Stimulated activated CD4-positive, alpha-beta T cell treated with anti-CD3 and anti-CD28 coated beads, TNF-alpha, amount 100 ng/mL, for 4 hours (primary cell): ENCODE data around the gene MFAP2.
A peak's percentile ranks its signal among the peaks of the same experiment; 100 is the strongest.
"Not testable (repeated sequence)": the region's sequence is repeated elsewhere in the genome, so short reads cannot be mapped to it uniquely, and the experiment has no call there.

Source experiments
- DNase-seq, 3 experiments: peaks; one replicate each; pipeline ENCODE4 v3.0.0-alpha.2; 2020; ENCODE audit warnings: low read depth in 3 of 3

MFAP2 gene

DNA sequence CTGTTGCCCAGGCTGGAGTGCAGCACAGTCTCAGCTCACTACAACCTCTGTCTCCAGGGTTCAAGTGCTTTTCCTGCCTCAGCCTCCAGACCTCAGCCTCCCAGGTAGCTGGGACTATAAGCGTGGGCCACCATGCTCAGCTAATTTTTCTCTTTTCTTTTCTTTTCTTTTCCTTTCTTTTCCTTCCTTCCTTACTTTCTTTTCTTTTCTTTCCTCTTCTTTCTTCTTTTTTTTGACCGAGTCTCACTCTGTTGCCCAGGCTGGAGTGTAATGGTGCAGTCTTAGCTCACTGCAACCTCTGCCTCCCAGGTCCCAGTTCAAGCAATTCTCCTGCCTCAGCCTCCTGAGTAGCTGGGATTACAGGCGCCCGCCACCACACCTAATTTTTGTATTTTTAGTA is 16.3 kb downstream of the MFAP2 start:
- DNase-seq: not testable (repeated sequence)

DNA sequence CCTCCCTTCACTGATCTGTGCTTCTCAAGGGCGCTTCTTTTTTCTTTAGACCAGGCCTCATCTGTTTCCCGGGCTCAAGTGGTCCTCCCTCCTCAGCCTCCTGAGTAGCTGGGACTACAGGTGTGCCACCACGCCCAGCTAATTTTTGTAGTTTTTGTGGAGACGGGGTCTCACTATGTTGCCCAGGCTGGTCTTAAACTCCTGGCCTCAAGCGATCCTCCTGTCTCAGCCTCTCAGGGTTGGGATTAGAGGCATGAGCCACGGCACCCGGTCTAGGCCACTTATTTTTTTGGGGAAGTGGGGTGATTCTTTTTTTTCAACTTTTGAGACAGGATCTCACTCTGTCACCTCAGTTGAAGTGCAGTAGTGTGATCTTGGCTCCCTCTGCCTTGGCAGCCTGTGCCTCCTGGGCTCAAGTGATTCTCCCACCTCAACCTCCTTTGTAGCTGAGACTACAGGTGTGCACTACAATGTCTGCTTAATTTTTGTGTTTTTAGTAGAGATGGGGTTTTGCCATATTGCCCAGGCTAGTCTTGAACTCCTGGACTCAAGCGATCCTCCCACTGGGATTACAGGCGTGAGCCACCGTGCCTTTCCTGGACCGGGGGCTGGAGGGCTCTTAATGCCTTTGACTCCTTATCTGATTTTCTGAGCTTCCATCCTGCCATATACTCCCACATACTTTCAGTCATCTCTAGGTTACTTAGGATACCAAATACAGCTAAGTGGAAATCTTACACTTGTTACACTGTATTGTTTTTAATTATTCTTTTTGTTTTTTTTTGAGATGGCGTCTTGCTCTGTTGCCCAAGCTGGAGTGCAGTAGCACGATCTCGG is 18.9 kb downstream of the MFAP2 start:
- no peak for DNase-seq

DNA sequence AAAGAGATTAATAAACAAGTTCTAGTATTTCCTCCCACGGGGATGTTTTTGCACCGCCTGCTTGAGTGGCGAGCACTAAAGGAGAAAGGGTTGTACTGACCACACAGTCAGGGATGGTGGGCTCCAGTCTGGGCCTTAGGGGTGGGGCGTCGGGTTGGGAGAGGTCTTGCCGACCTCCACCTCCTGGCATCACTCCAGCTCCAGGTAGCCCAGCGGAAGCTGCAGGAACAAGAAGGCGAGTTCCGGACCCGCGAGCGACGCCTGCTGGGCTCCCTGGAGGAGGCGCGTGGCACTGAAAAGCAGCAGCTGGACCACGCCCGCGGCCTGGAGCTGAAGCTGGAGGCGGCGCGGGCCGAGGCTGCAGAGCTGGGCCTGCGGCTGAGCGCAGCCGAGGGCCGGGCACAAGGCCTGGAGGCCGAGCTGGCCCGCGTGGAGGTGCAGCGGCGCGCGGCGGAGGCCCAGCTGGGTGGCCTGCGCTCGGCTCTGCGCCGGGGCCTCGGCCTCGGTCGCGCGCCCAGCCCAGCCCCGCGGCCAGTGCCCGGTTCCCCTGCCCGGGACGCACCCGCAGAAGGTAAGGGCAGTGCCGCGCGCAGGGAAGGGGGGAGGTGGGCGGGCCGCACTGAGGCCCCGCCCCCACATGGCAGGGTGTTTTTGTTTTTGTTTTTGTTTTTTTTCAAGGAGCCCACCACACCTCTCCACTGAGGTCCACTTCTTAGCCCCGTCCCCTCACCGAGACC is 19.7 kb downstream of the MFAP2 start:
- peak; percentile 57 to 64 (median 58) for DNase-seq

DNA sequence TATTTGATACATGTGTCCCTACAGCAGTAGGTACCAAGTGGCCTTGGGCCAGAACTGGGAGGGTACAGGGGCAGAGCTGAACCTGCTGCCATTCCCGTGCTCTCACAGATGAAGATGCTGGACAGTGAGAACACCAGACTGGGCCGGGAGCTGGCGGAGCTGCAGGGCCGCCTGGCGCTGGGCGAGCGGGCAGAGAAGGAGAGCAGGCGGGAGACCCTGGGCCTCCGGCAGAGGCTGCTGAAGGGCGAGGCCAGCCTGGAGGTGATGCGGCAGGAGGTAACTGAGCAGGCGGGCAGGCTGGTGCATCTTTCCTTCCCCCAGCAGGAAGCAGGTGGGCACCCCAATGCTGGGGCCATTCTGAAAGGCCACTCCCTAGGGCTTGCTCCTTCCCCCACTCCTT is 21.9 kb downstream of the MFAP2 start:
- DNase-seq: no peak

DNA sequence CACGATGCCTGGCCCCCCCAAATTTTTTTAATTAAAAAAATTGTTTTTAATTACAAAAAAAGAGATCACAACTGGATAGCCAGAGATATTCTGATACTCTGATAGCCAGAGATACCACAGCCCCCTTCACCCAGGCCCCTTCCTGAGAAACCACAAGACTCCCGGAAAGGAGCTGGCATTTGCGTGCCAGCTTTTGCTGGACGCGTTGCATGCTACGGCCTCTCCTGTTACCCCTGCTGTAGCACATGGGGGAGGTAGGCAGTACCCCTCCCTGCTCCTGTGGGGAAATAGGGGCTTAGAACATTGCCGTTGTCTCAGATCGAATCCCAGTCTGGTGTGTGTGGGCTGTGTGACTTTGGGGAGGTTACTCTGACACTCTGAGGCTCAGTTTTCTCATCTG is 22.7 kb downstream of the MFAP2 start:
- no peak for DNase-seq

DNA sequence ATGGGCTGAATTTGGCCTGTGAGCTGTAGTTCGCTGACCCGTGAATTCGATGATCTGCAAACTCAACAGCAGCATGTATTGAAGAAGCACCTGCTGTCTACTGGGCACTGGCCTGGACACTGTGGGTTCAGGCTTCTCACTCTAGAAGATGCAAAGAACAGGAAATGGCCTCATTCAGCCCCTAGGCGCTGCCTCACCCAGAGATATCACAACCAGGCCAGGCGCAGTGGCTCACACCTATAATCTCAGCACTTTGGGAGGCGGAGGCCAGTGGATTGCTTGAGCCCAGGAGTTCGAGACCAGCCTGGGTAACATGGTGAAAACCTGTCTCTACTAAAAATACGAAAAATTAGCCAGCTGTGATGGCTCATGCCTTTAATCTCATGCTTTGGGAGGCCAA is 23.6 kb downstream of the MFAP2 start:
- DNase-seq: no peak

DNA sequence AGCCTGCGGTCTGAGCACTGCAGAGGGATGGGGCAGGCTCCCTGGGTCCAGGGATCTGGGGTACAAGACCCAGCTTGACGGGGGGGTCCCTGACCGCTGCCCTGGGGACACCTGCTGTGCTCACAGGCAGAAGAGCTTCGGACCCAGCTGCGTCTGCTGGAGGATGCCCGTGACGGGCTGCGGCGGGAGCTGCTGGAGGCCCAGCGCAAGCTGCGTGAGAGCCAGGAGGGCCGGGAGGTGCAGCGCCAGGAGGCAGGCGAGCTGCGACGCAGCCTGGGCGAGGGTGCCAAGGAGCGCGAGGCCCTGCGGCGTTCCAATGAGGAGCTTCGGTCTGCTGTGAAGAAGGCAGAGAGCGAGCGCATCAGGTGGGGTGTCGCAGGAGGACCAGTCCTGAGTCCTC is 25.2 kb downstream of the MFAP2 start:
- no peak for DNase-seq

DNA sequence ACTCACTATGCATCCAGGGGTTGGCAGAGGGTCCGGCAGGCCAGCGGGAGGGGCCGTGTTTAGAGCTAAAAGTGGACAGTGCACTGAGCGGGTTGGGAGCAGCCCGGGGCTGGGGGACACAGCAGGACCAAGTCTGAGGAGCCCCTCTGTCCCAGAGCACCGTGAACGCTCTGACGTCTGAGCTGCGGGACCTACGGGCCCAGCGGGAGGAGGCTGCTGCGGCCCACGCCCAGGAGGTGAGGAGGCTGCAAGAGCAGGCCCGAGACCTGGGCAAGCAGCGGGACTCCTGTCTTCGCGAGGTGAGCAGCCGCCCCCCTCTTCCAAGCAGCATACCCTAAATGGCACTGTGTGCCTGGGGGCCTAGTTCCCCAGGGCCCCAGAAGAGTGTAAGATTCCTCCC is 25.8 kb downstream of the MFAP2 start:
- no peak for DNase-seq

DNA sequence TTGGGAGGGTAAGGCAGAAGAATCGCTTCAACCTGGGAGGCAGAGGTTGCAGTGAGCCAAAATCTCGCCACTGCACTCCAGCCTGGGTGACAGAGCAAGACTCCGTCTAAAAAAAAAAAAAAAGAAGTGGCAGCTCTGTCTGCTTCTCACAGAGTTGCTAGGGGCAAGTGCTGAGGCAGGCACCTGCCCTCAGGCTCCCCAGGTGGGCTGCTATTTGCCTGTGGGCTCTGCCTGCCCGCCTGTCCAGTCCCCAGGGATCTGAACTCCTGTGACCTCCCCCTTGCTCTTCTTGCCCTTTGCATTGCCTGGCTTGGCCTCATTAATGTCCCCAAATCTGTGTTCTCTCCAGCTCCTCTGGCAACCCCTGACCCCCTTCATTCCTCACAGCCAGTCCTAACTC is 28.0 kb downstream of the MFAP2 start:
- not testable (repeated sequence) for DNase-seq

DNA sequence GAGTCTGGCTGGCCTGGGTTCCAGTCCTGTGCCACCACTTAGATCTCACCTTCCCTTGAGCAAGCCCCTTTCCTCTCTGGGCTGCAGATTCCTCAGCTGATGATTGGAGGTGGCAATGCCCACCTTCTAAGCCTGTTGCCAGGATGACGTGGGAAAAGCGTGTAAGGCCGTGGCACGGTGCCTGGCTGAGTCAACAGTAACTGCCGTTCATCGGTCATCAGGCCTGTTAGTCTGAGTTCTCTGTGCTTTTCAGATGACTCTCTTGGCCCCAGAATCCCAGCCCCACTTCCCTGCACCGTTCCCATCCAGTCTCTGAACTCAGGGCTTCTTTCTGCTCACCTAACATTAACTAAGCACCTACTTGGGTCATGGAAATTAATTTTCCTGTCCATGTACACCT is 31.4 kb downstream of the MFAP2 start:
- DNase-seq: not testable (repeated sequence)

DNA sequence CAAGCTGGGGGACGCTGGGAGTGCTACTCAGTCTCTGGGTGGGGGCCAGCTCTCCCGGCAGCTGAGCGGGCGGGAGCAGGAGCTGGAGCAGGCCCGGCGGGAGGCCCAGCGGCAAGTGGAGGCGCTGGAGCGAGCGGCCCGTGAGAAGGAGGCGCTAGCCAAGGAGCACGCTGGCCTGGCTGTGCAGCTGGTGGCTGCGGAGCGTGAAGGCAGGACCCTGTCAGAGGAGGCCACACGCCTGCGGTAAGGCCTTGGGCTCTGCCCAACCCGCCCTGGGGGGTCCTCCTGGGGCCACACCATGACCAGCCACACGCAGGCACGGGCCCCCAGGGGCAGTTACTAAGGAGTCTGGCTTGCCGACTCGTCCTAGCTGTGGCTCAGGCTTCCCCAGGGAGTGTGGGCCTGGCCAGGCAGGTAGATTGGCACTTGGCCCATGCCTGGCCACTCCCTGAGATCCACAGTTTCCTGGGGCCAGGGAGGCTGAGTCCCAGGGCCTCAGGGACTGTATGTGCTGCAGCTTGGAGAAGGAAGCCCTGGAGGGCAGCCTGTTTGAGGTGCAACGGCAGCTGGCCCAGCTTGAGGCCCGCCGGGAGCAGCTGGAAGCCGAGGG is 32.0 kb downstream of the MFAP2 start:
- not testable (repeated sequence) for DNase-seq

DNA sequence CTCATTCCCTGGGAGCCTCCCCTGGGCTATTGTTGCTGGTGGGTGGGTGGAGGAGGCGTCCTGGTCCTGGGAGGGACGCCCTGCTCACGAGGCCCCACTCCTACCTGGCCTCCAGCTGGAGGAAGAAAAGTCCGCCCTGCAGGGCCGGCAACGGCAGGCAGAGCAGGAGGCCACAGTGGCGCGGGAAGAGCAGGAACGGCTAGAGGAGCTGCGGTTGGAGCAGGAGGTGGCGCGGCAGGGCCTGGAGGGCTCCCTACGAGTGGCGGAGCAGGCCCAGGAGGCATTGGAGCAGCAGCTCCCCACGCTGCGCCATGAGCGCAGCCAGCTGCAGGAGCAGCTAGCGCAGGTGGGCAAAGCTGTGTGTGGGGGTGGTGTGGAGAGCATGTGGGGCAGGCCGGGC is 33.8 kb downstream of the MFAP2 start:
- no peak for DNase-seq

DNA sequence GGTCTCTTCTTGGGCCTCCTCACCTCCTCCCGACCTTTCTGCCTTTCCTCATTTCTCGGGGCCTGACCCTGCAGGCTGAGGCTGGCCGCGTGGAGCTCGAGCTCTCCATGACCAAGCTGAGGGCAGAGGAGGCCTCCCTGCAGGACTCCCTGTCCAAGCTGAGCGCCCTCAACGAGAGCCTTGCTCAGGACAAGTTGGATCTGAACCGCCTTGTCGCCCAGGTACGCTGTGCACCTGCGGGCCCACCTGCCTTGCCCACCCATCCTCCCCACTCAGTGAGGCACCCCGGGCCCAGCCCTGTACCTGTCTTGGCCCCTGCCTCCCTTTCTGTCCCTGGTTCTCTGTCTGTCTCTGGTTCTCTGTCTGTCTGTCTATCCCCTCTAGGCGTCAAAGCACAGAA is 34.2 kb downstream of the MFAP2 start:
- not testable (repeated sequence) for DNase-seq

DNA sequence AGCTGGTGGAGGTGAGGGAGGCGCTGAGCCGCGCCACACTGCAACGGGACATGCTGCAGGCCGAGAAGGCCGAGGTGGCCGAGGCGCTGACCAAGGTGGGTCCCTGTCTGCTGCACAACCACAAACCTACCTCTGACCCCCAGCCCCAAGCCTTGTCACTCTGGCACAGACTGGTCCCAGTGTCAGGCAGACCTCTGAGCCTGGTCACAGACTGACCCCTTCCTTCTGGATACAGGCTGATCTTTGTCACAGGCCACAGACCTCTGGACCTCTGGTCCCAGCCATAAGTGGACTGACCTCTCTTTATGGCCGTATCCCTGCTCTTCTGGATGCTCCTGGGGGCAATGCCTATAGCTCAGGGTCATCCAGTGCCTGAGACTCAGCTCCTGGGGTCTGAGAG is 34.9 kb downstream of the MFAP2 start:
- not testable (repeated sequence) for DNase-seq

DNA sequence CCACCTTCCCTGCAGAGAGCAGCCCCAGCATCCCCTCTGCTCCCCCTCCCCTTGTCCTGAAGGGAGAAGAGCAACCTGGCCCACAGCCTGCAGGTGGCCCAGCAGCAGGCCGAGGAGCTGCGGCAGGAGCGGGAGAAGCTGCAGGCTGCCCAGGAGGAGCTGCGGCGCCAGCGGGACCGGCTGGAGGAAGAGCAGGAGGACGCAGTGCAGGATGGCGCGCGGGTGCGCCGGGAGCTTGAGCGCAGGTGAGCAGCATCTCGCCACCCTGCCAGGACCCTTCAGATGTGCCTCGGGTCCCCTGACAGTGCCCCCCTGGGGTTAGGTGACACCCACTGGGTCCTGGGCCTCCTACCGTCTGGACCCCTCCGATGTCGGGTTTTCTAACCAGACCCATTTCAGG is 36.4 kb downstream of the MFAP2 start:
- DNase-seq: no peak

DNA sequence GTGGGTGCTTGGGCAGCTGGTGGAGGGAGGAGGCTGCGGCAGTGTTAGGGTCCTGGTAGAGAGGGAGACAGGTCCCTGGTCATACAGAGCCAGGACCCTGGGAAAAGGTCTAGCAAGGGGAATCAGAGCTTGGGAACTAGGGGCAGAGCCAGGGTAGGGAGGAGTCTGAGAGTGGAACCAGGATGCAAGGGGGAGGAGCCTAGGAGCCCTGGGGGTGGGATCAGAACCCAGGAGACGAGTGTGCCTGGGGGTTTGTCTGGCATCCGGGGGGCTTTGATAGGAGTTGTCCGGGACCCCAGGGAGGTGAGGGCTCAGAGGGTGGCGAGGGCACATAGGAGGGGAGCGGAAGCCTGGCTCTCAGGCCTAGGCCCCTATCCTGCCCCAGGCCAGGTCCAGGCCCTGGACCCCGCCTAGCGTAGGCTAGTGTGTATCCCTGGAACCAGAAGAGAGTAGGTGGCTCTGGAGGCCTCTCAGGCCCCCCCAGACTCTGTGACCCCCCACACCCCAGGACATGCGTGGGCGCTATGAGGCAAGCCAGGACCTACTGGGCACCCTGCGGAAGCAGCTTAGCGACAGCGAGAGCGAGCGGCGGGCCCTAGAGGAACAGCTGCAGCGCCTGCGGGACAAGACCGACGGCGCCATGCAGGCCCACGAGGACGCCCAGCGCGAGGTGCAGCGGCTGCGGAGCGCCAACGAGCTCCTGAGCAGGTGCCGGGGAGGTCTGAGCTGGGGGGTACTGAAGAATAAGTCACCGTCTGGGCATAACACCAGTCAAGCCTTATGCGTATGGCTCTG is 40.8 kb downstream of the MFAP2 start:
- not testable (repeated sequence) for DNase-seq

DNA sequence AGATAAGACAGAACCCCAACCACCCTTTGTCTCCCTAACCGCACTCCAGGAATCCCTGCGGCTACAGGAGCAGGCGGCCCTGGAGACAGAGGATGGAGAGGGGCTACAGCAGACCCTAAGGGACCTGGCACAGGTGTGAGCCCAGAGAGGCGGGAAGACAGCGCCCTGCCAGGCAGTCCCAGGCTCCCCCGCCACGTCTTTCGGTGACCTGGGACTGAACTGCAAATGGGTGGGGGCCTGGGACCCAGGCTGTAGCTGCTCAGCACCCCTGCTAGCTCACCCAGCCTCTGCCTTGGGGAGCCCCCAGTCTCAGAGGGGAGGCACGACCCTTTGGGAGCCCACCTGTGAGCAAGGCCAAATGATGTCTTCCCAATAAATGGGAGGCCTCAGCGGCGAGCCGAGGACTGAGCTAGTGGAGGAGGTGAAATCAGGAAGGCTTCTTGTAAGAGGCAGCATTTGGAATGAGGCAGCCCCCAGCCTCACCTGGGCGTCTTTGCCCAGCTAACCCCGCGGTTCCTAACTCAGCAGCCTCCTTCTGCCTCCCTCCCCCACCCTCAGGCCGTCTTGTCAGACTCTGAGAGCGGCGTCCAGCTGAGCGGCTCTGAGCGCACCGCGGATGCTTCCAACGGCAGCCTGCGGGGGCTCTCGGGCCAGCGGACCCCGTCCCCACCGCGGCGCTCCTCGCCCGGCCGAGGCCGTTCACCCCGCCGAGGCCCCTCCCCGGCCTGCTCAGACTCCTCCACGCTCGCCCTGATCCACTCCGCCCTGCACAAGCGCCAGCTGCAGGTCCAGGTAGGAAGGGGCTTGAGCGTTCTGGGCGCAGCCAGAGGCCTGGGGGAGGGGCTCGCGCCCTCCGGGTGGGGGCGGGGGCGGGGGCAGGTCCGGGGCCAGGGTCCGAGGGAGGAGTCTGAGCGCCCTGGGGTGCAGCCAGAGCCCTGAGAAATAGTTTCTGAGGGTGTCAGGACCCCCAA is 41.8 kb downstream of the MFAP2 start:
- no peak for DNase-seq

DNA sequence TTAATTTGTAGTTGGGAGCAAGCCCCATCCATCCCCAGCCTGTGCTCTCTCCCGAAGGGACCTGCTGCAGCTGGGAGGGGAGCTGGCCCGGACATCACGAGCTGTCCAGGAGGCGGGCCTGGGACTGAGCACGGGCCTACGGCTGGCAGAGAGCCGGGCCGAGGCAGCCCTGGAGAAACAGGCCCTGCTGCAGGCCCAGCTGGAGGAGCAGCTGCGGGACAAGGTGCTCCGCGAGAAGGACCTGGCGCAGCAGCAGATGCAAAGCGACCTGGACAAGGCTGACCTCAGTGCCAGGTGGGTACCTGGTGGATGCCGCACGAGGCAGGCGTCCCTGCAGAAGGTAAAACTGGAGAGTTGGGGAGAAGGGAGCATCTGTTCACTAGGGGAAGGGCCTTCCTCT is 43.8 kb downstream of the MFAP2 start:
- not testable (repeated sequence) for DNase-seq

DNA sequence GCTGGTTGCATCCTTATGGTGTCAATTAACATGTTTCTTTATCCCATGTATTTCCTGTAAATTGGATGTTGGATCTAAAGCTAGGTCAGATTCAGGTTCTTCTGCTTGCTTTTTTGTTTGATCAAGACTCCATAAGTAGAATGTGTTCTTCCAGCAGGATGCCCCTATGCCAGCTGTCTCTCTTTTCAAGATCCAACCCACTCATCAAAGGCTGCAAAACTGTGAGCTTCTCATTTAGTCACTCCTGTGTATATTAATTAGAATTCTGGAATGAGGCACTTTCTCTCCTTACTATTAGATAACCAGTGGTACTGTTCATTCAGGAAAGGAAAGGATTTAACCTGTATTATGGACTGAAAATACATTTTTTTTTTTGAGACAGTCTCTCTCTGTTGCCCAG is 46.5 kb downstream of the MFAP2 start:
- not testable (repeated sequence) for DNase-seq

DNA sequence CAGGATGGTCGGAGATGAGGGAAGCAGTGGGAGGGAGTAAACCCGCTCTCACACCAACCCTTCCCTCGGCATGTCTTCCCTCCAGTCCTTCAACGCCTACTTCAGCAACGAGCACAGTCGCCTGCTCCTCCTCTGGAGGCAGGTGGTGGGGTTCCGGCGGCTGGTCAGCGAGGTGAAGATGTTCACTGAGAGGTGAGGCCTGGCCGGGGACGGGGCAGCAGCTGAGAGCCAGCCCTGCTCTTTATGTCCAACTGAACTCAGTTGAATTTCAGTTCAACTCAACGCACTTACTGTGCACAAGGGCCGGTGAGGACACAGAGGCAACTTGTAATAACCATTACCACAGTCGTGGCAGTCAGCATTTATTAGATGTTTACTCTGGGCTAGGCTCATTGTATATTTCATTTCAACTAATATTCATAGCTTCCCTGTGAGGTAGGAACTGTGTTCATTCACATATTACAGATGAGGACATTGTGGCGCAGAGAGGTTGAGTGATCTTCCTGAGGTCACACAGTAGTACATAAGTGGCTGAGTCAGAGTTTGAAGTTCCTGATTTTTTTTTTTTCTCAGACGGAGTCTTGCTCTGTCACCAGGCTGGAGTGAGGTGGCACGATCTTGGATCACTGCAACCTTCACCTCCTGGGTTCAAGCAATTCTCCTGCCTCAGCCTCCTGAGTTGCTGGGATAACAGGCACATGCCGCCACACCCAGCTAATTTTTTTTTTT is 49.0 kb downstream of the MFAP2 start:
- not testable (repeated sequence) for DNase-seq
